ENCODE measurements around the gene ST3GAL4.
"Not testable (repeated sequence)": the region's sequence is repeated elsewhere in the genome, so short reads cannot be mapped to it uniquely, and the experiment has no call there.

DNA sequence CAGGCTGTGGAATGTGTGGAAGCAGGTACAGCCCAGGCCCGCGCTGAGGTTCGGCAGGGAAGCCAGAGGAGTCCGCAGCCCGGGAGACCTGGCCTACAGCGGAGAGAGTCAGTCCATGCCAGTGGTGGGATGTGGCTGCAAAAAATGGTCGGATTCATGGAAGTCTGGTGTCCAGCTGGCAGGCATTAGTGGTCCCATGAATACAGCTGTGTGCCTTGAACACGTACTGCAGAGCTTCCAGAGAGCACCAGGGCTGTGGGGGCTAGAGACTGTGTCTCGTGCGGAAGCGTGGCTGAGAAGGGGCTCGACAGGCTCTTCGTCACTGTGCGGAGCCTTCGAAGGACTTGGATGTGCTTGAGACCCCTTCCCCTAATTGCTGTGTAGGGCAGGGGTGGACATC lies 40.8 kb downstream of the ST3GAL4 start:
- TF ChIP-seq ZNF830 (tag by site-specific recombination; IDR thresholded peaks at IDR 0.05; ENCODE audit: low read depth); ZNF274 (IDR thresholded peaks at IDR 0.05; ENCODE audit: low read length); ZNF274 (tag by site-specific recombination; IDR thresholded peaks at IDR 0.05; ENCODE audit: borderline replicate concordance); ZNF629 (tag by site-specific recombination; IDR thresholded peaks at IDR 0.05); GLI2 (tag by site-specific recombination; IDR thresholded peaks at IDR 0.05; ENCODE audit: borderline replicate concordance, low read depth); ZNF785 (tag by site-specific recombination; IDR thresholded peaks at IDR 0.05); ZNF660 (tag by site-specific recombination; IDR thresholded peaks at IDR 0.05): not testable (repeated sequence)
- TF ChIP-seq, protein P1, sequence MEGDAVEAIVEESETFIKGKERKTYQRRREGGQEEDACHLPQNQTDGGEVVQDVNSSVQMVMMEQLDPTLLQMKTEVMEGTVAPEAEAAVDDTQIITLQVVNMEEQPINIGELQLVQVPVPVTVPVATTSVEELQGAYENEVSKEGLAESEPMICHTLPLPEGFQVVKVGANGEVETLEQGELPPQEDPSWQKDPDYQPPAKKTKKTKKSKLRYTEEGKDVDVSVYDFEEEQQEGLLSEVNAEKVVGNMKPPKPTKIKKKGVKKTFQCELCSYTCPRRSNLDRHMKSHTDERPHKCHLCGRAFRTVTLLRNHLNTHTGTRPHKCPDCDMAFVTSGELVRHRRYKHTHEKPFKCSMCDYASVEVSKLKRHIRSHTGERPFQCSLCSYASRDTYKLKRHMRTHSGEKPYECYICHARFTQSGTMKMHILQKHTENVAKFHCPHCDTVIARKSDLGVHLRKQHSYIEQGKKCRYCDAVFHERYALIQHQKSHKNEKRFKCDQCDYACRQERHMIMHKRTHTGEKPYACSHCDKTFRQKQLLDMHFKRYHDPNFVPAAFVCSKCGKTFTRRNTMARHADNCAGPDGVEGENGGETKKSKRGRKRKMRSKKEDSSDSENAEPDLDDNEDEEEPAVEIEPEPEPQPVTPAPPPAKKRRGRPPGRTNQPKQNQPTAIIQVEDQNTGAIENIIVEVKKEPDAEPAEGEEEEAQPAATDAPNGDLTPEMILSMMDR (tag by site-specific recombination; IDR thresholded peaks at IDR 0.05), result not testable (repeated sequence)
- TF ChIP-seq, protein P2, sequence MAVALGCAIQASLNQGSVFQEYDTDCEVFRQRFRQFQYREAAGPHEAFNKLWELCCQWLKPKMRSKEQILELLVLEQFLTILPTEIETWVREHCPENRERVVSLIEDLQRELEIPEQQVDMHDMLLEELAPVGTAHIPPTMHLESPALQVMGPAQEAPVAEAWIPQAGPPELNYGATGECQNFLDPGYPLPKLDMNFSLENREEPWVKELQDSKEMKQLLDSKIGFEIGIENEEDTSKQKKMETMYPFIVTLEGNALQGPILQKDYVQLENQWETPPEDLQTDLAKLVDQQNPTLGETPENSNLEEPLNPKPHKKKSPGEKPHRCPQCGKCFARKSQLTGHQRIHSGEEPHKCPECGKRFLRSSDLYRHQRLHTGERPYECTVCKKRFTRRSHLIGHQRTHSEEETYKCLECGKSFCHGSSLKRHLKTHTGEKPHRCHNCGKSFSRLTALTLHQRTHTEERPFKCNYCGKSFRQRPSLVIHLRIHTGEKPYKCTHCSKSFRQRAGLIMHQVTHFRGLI (tag by site-specific recombination; IDR thresholded peaks at IDR 0.05), result not testable (repeated sequence)
- TF ChIP-seq, protein P3, sequence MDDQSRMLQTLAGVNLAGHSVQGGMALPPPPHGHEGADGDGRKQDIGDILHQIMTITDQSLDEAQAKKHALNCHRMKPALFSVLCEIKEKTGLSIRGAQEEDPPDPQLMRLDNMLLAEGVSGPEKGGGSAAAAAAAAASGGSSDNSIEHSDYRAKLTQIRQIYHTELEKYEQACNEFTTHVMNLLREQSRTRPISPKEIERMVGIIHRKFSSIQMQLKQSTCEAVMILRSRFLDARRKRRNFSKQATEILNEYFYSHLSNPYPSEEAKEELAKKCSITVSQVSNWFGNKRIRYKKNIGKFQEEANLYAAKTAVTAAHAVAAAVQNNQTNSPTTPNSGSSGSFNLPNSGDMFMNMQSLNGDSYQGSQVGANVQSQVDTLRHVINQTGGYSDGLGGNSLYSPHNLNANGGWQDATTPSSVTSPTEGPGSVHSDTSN (CRISPR knock-in tag; IDR thresholded peaks at IDR 0.05), result not testable (repeated sequence)
